GM04503 (cell line): ENCODE measurements around the gene MGLL.
A peak's percentile ranks its signal among the peaks of the same experiment; 100 is the strongest.

Experiments
- DNase-seq: peaks from one replicate; pipeline ENCODE4 v3.0.0-alpha.2; 2012; ENCODE audit warnings: low read depth

MGLL gene

GRCh38 chr3:127812151-127812550, 10.2 kb downstream of the MGLL start:
- DNase-seq = no peak

- no peak for DNase-seq
Observed at GRCh38 chr3:127811717-127812116, 10.6 kb downstream of the MGLL start.

GRCh38 chr3:127809611-127810010, 12.7 kb downstream of the MGLL start:
- DNase-seq = no peak

- DNase-seq = no peak
Observed at GRCh38 chr3:127809211-127809610, 13.1 kb downstream of the MGLL start.

GRCh38 chr3:127808197-127808596, 14.1 kb downstream of the MGLL start:
- DNase-seq = no peak

- DNase-seq = no peak
Observed at GRCh38 chr3:127805026-127805753, 17.1 kb downstream of the MGLL start.

GRCh38 chr3:127804141-127804540, 18.2 kb downstream of the MGLL start:
- DNase-seq = no peak

GRCh38 chr3:127803619-127804018, 18.7 kb downstream of the MGLL start:
- DNase-seq = peak; percentile 74

GRCh38 chr3:127802606-127803005, 19.7 kb downstream of the MGLL start:
- no peak for DNase-seq

- no peak for DNase-seq
Observed at GRCh38 chr3:127801731-127802313, 20.5 kb downstream of the MGLL start.

- DNase-seq = no peak
Observed at GRCh38 chr3:127800508-127800907, 21.8 kb downstream of the MGLL start.

GRCh38 chr3:127799476-127800222, 22.7 kb downstream of the MGLL start:
- peak; percentile 63 for DNase-seq

GRCh38 chr3:127798716-127799115, 23.6 kb downstream of the MGLL start:
- no peak for DNase-seq

GRCh38 chr3:127796831-127797150, 25.5 kb downstream of the MGLL start:
- no peak for DNase-seq

GRCh38 chr3:127796045-127796830, 26.1 kb downstream of the MGLL start:
- DNase-seq = no peak

GRCh38 chr3:127794972-127795371, 27.3 kb downstream of the MGLL start:
- no peak for DNase-seq

GRCh38 chr3:127794402-127794801, 27.9 kb downstream of the MGLL start:
- DNase-seq = no peak

- peak; percentile 79 for DNase-seq
Observed at GRCh38 chr3:127792541-127793292, 29.6 kb downstream of the MGLL start.

- DNase-seq = no peak
Observed at GRCh38 chr3:127791221-127791913, 30.9 kb downstream of the MGLL start.

GRCh38 chr3:127790882-127791183, 31.5 kb downstream of the MGLL start:
- no peak for DNase-seq
